Amygdala (tissue), 56 donors: ENCODE data around the gene PTPRC.

Experiments
- DNase-seq, 56 donors: peaks; one replicate each; lab custom pipeline; 2025; lab: John Stamatoyannopoulos, UW

Gene PTPRC

GRCh38 chr1:198750081-198750480, 111.2 kb downstream of the PTPRC start:
- no peak for DNase-seq

GRCh38 chr1:198751741-198752140, 112.9 kb downstream of the PTPRC start:
- DNase-seq: no peak

GRCh38 chr1:198754670-198755069, 115.8 kb downstream of the PTPRC start:
- no peak for DNase-seq

GRCh38 chr1:198755715-198756114, 116.9 kb downstream of the PTPRC start:
- DNase-seq: no peak

- no peak for DNase-seq
Observed at GRCh38 chr1:198756470-198756869, 117.6 kb downstream of the PTPRC start.

- no peak for DNase-seq
Observed at GRCh38 chr1:198761859-198762616, 123.2 kb downstream of the PTPRC start.

GRCh38 chr1:198763298-198763714, 124.5 kb downstream of the PTPRC start:
- DNase-seq: no peak

GRCh38 chr1:198764748-198765147, 125.9 kb downstream of the PTPRC start:
- no peak for DNase-seq

GRCh38 chr1:198765416-198765815, 126.6 kb downstream of the PTPRC start:
- DNase-seq: no peak

GRCh38 chr1:198771563-198772153, 132.8 kb downstream of the PTPRC start:
- no peak for DNase-seq

- DNase-seq: no peak
Observed at GRCh38 chr1:198772626-198773025, 133.8 kb downstream of the PTPRC start.

GRCh38 chr1:198773030-198773429, 134.2 kb downstream of the PTPRC start:
- DNase-seq: no peak

GRCh38 chr1:198773523-198773922, 134.7 kb downstream of the PTPRC start:
- no peak for DNase-seq

- no peak for DNase-seq
Observed at GRCh38 chr1:198774421-198774820, 135.6 kb downstream of the PTPRC start.

- no peak for DNase-seq
Observed at GRCh38 chr1:198775606-198776005, 136.8 kb downstream of the PTPRC start.

GRCh38 chr1:198776602-198777029, 137.8 kb downstream of the PTPRC start:
- DNase-seq: peak in 12 of 56 donors; percentile 3 to 65 (median 18)

- DNase-seq: peak in 2 of 56 donors; percentile 4 to 10
Observed at GRCh38 chr1:198778049-198778448, 139.2 kb downstream of the PTPRC start.

- DNase-seq: no peak
Observed at GRCh38 chr1:198780376-198780775, 141.5 kb downstream of the PTPRC start.

GRCh38 chr1:198788561-198789064, 149.8 kb downstream of the PTPRC start:
- peak in 1 of 56 donors; percentile 9 for DNase-seq

- no peak for DNase-seq
Observed at GRCh38 chr1:198793714-198794113, 154.9 kb downstream of the PTPRC start.

- DNase-seq: no peak
Observed at GRCh38 chr1:198794498-198794897, 155.7 kb downstream of the PTPRC start.

GRCh38 chr1:198797656-198798055, 158.8 kb downstream of the PTPRC start:
- DNase-seq: no peak
